K562 (cell line): Measurements from ENCODE around the gene CXCR6. TPM values are rescaled to one million over a fixed set of nuclear protein-coding genes. Genes with fewer than 3 reads are reported as not detected.

Experiments used
- ATAC-seq: fragments of 200-7000 bp; cut with Tn5 transposase; 3 replicates; pipeline ENCODE4 v1.9.1; 2020; ENCODE audit warnings: moderate library complexity
- BruUV-seq: library from RNA; stranded (reverse); fragments of 400-500 nt; replicated peaks from 2 replicates; lab custom pipeline; 2021; lab: Mats Ljungman, UMichigan
- CTCF ChIA-PET: fragments of 300-600 bp; formaldehyde crosslinking; extraction: SDS; loops from one replicate; lab custom pipeline; 2021; ENCODE audit warnings: low intra/inter-chr PET ratio; lab: Yijun Ruan, JAX
- POLR2A ChIA-PET: fragments of 300-600, 350-650 bp; sonication (Branson Sonifier 250); formaldehyde crosslinking; extraction: SDS; loops from one replicate; lab custom pipeline; 2021; ENCODE audit warnings: antibody characterized with exemption, inconsistent platforms; lab: Yijun Ruan, JAX
- DNase-seq, 4 experiments: peaks; one replicate each; pipeline versions ENCODE4 v3.0.0 to v3.0.0-alpha.2; 2011 to 2018; ENCODE audit warnings: low spot score in 3 of 4, mixed read lengths in 3 of 4; ENCODE audit errors: extremely low read depth in 1 of 4
- FAIRE-seq: peaks from 2 replicates; lab custom pipeline; 2011; peaks lifted over from hg19 to GRCh38; lab: Jason Lieb, UNC
- H2AFZ ChIP-seq: 2 replicates; pipeline ENCODE4 v1.6.0; 2011; ENCODE audit warnings: low read depth, low read length, control low read depth, inconsistent platforms
- H3K27ac ChIP-seq: fragments of 200-600 bp; 3 replicates; pipeline ENCODE4 v1.8.0; 2011; ENCODE audit warnings: low read depth, mild to moderate bottlenecking, control low read depth, inconsistent platforms, low read length, moderate library complexity, mixed read lengths; ENCODE audit errors: extremely low read depth
- H3K27me3 ChIP-seq, 2 experiments: fragments of 300-600 bp in 1 of 2; 2 replicates in 1 of 2; 3 replicates in 1 of 2; pipeline versions ENCODE4 v1.6.0 to v1.8.0; 2011; ENCODE audit warnings: inconsistent platforms in 2 of 2, low read length in 2 of 2, mild to moderate bottlenecking in 1 of 2, mixed read lengths in 1 of 2, moderate library complexity in 1 of 2; ENCODE audit not compliant: control insufficient read depth in 2 of 2, insufficient read depth in 2 of 2
- H3K36me3 ChIP-seq: fragments of 300-600 bp; 3 replicates; pipeline ENCODE4 v1.8.0; 2011; ENCODE audit warnings: mild to moderate bottlenecking, low read length, inconsistent platforms; ENCODE audit not compliant: control insufficient read depth, insufficient read depth
- H3K4me1 ChIP-seq, 2 experiments: fragments of 200-600 bp in 1 of 2; replicated peaks in 1 of 2; 2 replicates in 1 of 2; 3 replicates in 1 of 2; pipeline versions ENCODE4 v1.5.1 to v1.8.0; 2011; ENCODE audit warnings: inconsistent platforms in 2 of 2, low read length in 2 of 2, mild to moderate bottlenecking in 1 of 2, mixed read lengths in 1 of 2, moderate library complexity in 1 of 2; ENCODE audit not compliant: control insufficient read depth in 2 of 2, insufficient read depth in 2 of 2
- H3K4me2 ChIP-seq: 2 replicates; pipeline ENCODE4 v1.6.1; 2011; ENCODE audit warnings: low read length, control low read depth, inconsistent platforms, mixed read lengths; ENCODE audit not compliant: insufficient read depth
- H3K4me3 ChIP-seq: fragments of 200-600 bp; sonication (generic), shearing (Covaris generic); 2 replicates; pipeline ENCODE4 v1.5.1; 2016; ENCODE audit warnings: control low read depth, inconsistent platforms
- H3K79me2 ChIP-seq: fragments of 200-600 bp; 3 replicates; pipeline ENCODE4 v1.8.0; 2011; ENCODE audit warnings: low read length, inconsistent platforms; ENCODE audit not compliant: control insufficient read depth, insufficient read depth
- H3K9ac ChIP-seq, 2 experiments: 2 replicates each; pipeline versions ENCODE4 v1.6.0 to v1.6.1; 2011; ENCODE audit warnings: low read depth in 2 of 2, low read length in 2 of 2, control low read depth in 1 of 2, inconsistent platforms in 1 of 2, mild to moderate bottlenecking in 1 of 2, mixed read lengths in 1 of 2; ENCODE audit not compliant: insufficient read depth in 1 of 2
- H3K9me1 ChIP-seq: one replicate; pipeline ENCODE4 v1.6.0; 2011; ENCODE audit warnings: inconsistent platforms, mild to moderate bottlenecking, low read length, moderate library complexity; ENCODE audit not compliant: control insufficient read depth, insufficient read depth
- H3K9me3 ChIP-seq: replicated peaks from 2 replicates; pipeline ENCODE4 v1.5.1; 2011; ENCODE audit warnings: low read depth, low read length, inconsistent platforms; ENCODE audit not compliant: control insufficient read depth, insufficient read depth
- H4K20me1 ChIP-seq: replicated peaks from 2 replicates; pipeline ENCODE4 v1.6.1; 2011; ENCODE audit warnings: low read length, inconsistent platforms, mixed read lengths; ENCODE audit not compliant: control insufficient read depth, insufficient read depth
- E4F1 ChIP-seq: fragments of 250-450 bp; sonication (Bioruptor Pico); IDR thresholded peaks from 2 replicates; pipeline ENCODE4 v1.5.0; 2021; ENCODE audit warnings: mild to moderate bottlenecking, borderline replicate concordance
- POLR2G ChIP-seq: fragments of 200-400 bp; formaldehyde crosslinking; IDR thresholded peaks from 2 replicates; pipeline ENCODE4 v1.6.1; 2017; ENCODE audit warnings: low read depth, mild to moderate bottlenecking, antibody characterized with exemption, low read length, moderate library complexity
- TEAD4 ChIP-seq, 2 experiments: sonication (generic) in 1 of 2; formaldehyde crosslinking in 1 of 2; IDR thresholded peaks; 2 replicates each; pipeline versions ENCODE4 v1.6.1 to v1.8.0; 2012 to 2022; ENCODE audit warnings: borderline replicate concordance in 1 of 2, inconsistent platforms in 1 of 2, low read length in 1 of 2, mild to moderate bottlenecking in 1 of 2, missing genetic modification reagents in 1 of 2
- WGBS: fragments of 100-300 bp; shearing (Covaris generic); methylation state at CpG from one replicate; pipeline ENCODE4 v1.1.6; 2016; ENCODE audit warnings: low coverage, mixed read lengths; ENCODE audit not compliant: insufficient coverage; ENCODE audit errors: missing lambda C conversion rate; 5-methylcytosine and 5-hydroxymethylcytosine counted together
- in situ Hi-C: fragments of 300-500 bp; cut with MboI; formaldehyde crosslinking; loops from 4 replicates; pipeline ENCODE4 v1.15.0; 2018; ENCODE audit warnings: inconsistent platforms, mixed read lengths
- intact Hi-C: fragments of 100-400 bp; cut with micrococcal nuclease; formaldehyde crosslinking; loops from 2 replicates; pipeline ENCODE4 v1.14.2; 2022
- polyA plus RNA-seq, 8 experiments: library from polyadenylated mRNA; depleted of rRNA in 4 of 8; stranded (reverse) in 5 of 8; unstranded in 3 of 8; fragments of >200 nt; fragmentation: Nextera tagmentation in 2 of 8; fragmentation: Illumina TruSeq in 1 of 8; extraction: Ambion mirVana in 2 of 8; extraction: Trizol in 1 of 8; gene quantifications; 2 replicates each; pipeline versions ENCODE4 v1.2.1 to v1.2.3, GENCODE V29; 2011 to 2014; ENCODE audit warnings: inconsistent platforms in 1 of 8, missing spikeins in 1 of 8
- total RNA-seq, 7 experiments: library from RNA; depleted of rRNA in 6 of 7; stranded (reverse); fragments of >200 nt in 6 of 7; fragmentation: Illumina TruSeq in 2 of 7; extraction: Trizol in 2 of 7; gene quantifications; 2 replicates each; pipeline versions ENCODE4 v1.2.1 to v1.2.3, GENCODE V29; 2011 to 2021; ENCODE audit warnings: low replicate concordance in 1 of 7

Gene CXCR6
- total and polyA plus RNA-seq, 9 of the 15 experiments (the other 6 are each of a cell fraction or from before 2014, with no cell fraction given), result 0.28 TPM; not detected in 8

GRCh38 chr3:45978006-45978761, 34.9 kb downstream of the CXCR6 start:
- Histone ChIP-seq H3K27ac (no peak overlapping the region), H3K4me2 (no peak overlapping the region)
- WGBS, result 88% methylated on average over 5 of the region's 5 CpGs
- ATAC-seq, result no peak
- intact Hi-C loops, result no loop called here
- BruUV-seq, result no TSS peak
- TF ChIP-seq E4F1 (CRISPR knock-in tag) (no peak), TEAD4 (IDR thresholded peaks at IDR 0.05; ENCODE audit: low read length) (no peak), TEAD4 (CRISPR knock-in tag; IDR thresholded peaks at IDR 0.05; ENCODE audit: borderline replicate concordance) (no peak), POLR2G (no peak)
- TF ChIP-seq, all 486 proteins: peak for 0
- no peaks in the 10 kb centered on the region for H3K9me3 ChIP-seq
- ChIA-PET CTCF (no interaction called here), POLR2A (interaction anchor here (0.6 to 0.8 kb wide), 2 partner anchors 8 to 53 kb away, joined by 3 read pairs; no protein-coding TSS in a partner anchor)
- DNase-seq, result no peak
- peaks cover 0 to 12% of the 10 kb centered on the region in 2 experiments; a peak in 2 of 5 replicates for H3K4me1 ChIP-seq
- FAIRE-seq, result no peak
- no peak overlapping the region for H3K9ac ChIP-seq
- H3K27me3 ChIP-seq, result no peaks in the 10 kb centered on the region
- H3K79me2 ChIP-seq, result no peaks in the 10 kb centered on the region
- peaks cover 90% of the 10 kb centered on the region for H3K36me3 ChIP-seq
- no peaks in the 10 kb centered on the region for H3K9me1 ChIP-seq
- H4K20me1 ChIP-seq, result no peaks in the 10 kb centered on the region
- H2AFZ ChIP-seq, result no peak overlapping the region
- in situ Hi-C loops, result no loop called here
- H3K4me3 ChIP-seq, result no peak overlapping the region
